OCI-LY3 (cell line): Measurements from ENCODE around the gene UQCC5.

Experiments
- H2AFZ ChIP-seq: fragments of 200-600, 300-600 bp; shearing (Covaris generic); 2 replicates; pipeline ENCODE4 v1.6.0; 2014; ENCODE audit warnings: antibody characterized with exemption, low read depth, low read length
- H3K27ac ChIP-seq: fragments of 200-600, 300-600 bp; sonication (generic); 2 replicates; pipeline ENCODE4 v1.5.1; 2014; ENCODE audit warnings: mild to moderate bottlenecking, low read length, moderate library complexity, mixed read lengths
- H3K27me3 ChIP-seq: fragments of 200-600, 300-600 bp; sonication (generic); 2 replicates; pipeline ENCODE4 v1.6.1; 2014; ENCODE audit warnings: low read depth, low read length, mixed read lengths
- H3K36me3 ChIP-seq: fragments of 200-600, 300-600 bp; sonication (generic); replicated peaks from 2 replicates; pipeline ENCODE3; 2014; ENCODE audit warnings: low read depth, low read length, mixed read lengths
- H3K4me1 ChIP-seq: fragments of 300-600, 200-600 bp; sonication (generic); 2 replicates; pipeline ENCODE4 v1.6.1; 2014; ENCODE audit warnings: low read length, mixed read lengths
- H3K4me2 ChIP-seq: fragments of 200-600, 300-600 bp; sonication (generic); 2 replicates; pipeline ENCODE4 v1.6.1; 2014; ENCODE audit warnings: low read length, mixed read lengths
- H3K4me3 ChIP-seq: fragments of 300-600, 200-600 bp; sonication (generic); 2 replicates; pipeline ENCODE4 v1.5.1; 2014; ENCODE audit warnings: antibody characterized with exemption, mild to moderate bottlenecking, low read length, moderate library complexity
- H3K79me2 ChIP-seq: fragments of 300-600, 200-600 bp; shearing (Covaris generic); 2 replicates; pipeline ENCODE4 v1.6.1; 2014; ENCODE audit warnings: mild to moderate bottlenecking, low read length, mixed read lengths
- H3K9ac ChIP-seq: fragments of 300-600, 200-600 bp; shearing (Covaris generic); 2 replicates; pipeline ENCODE4 v1.6.0; 2014; ENCODE audit warnings: mild to moderate bottlenecking, low read length, moderate library complexity
- H3K9me3 ChIP-seq: fragments of 200-600, 300-600 bp; shearing (Covaris generic); 2 replicates; pipeline ENCODE4 v1.6.1; 2014; ENCODE audit warnings: low read length, mixed read lengths; ENCODE audit not compliant: insufficient read depth
- H4K20me1 ChIP-seq: fragments of 200-600, 300-600 bp; sonication (generic); 2 replicates; pipeline ENCODE4 v1.6.1; 2016; ENCODE audit warnings: low read length, mixed read lengths; ENCODE audit not compliant: insufficient read depth
- CTCF ChIP-seq: fragments of 200-600, 300-600 bp; sonication (generic); IDR thresholded peaks from 2 replicates; pipeline ENCODE4 v1.5.1; 2014; ENCODE audit warnings: antibody characterized with exemption, low read length, low read depth
- EZH2phosphoT487 ChIP-seq: fragments of 200-600 bp; shearing (Covaris generic); IDR thresholded peaks from 2 replicates; pipeline ENCODE4 v1.6.1; 2018; ENCODE audit warnings: antibody characterized with exemption, mixed run types, low read depth

The UQCC5 gene

GRCh38 chr3:52502001-52502400 lies 34.4 kb upstream of the UQCC5 start:
- H3K27ac ChIP-seq = no peak overlapping the region
- H3K4me2 ChIP-seq = no peak overlapping the region
- H3K9ac ChIP-seq = no peak overlapping the region
- no peak for TF ChIP-seq EZH2phosphoT487
- no peaks in the 10 kb centered on the region for H3K36me3 ChIP-seq
- H3K79me2 ChIP-seq = no peaks in the 10 kb centered on the region
- no peak overlapping the region for H3K4me3 ChIP-seq
- H3K4me1 ChIP-seq = no peaks in the 10 kb centered on the region
- H2AFZ ChIP-seq = no peak overlapping the region
- H3K9me3 ChIP-seq = no peaks in the 10 kb centered on the region
- H4K20me1 ChIP-seq = no peaks in the 10 kb centered on the region
- H3K27me3 ChIP-seq = 0 out of 2 replicates have a peak, but pooled peaks cover 4% of the 10 kb centered on the region

- Histone ChIP-seq H4K20me1 (no peaks in the 10 kb centered on the region), H3K9me3 (no peaks in the 10 kb centered on the region), H3K36me3 (no peaks in the 10 kb centered on the region), H3K4me1 (no peaks in the 10 kb centered on the region), H3K27ac (no peak overlapping the region), H3K27me3 (0 out of 2 replicates have a peak, but pooled peaks cover 4% of the 10 kb centered on the region), H3K4me3 (no peak overlapping the region), H3K9ac (no peak overlapping the region), H2AFZ (no peak overlapping the region), H3K4me2 (no peak overlapping the region), H3K79me2 (no peaks in the 10 kb centered on the region)
- TF ChIP-seq EZH2phosphoT487 (no peak), CTCF (no peak)
Measured at GRCh38 chr3:52502808-52503350, 33.5 kb upstream of the UQCC5 start.

GRCh38 chr3:52503788-52504424 lies 32.5 kb upstream of the UQCC5 start:
- H3K9ac ChIP-seq = no peak overlapping the region
- TF ChIP-seq EZH2phosphoT487 (no peak), CTCF (no peak)

GRCh38 chr3:52504977-52505376 lies 31.4 kb upstream of the UQCC5 start:
- Histone ChIP-seq H3K27me3 (peaks cover 12% of the 10 kb centered on the region; the same call in 1 of the 2 replicates), H2AFZ (no peak overlapping the region), H3K27ac (no peak overlapping the region), H4K20me1 (no peaks in the 10 kb centered on the region), H3K4me1 (no peaks in the 10 kb centered on the region), H3K4me3 (no peak overlapping the region), H3K9me3 (no peaks in the 10 kb centered on the region), H3K36me3 (no peaks in the 10 kb centered on the region), H3K9ac (no peak overlapping the region), H3K4me2 (no peak overlapping the region), H3K79me2 (no peaks in the 10 kb centered on the region)
- no peak for TF ChIP-seq EZH2phosphoT487
- no peak for TF ChIP-seq CTCF

More at GRCh38 chr3:52503788-52504424, 32.5 kb upstream of the UQCC5 start:
- Histone ChIP-seq H3K27me3 (0 out of 2 replicates have a peak, but pooled peaks cover 4% of the 10 kb centered on the region), H3K4me1 (no peaks in the 10 kb centered on the region), H4K20me1 (no peaks in the 10 kb centered on the region), H3K9me3 (no peaks in the 10 kb centered on the region), H3K79me2 (no peaks in the 10 kb centered on the region), H3K27ac (no peak overlapping the region), H3K36me3 (no peaks in the 10 kb centered on the region), H3K4me3 (no peak overlapping the region), H2AFZ (no peak overlapping the region), H3K4me2 (no peak overlapping the region)
